HFFc6 (cell line): Measurements from ENCODE around the gene PHKA2. TPM values are rescaled to one million over a fixed set of nuclear protein-coding genes. Genes with fewer than 3 reads are reported as not detected.
"Not testable (repeated sequence)": the region's sequence is repeated elsewhere in the genome, so short reads cannot be mapped to it uniquely, and the experiment has no call there.

ENCODE experiments used
- DNase-seq: peaks from one replicate; pipeline ENCODE4 v3.0.0-alpha.2; 2018
- H3K27ac Mint-ChIP-seq: 2 replicates; pipeline ENCODE4 v1.8.0; 2020; ENCODE audit warnings: mild to moderate bottlenecking, mixed read lengths
- H3K27me3 Mint-ChIP-seq: 2 replicates; pipeline ENCODE4 v1.8.0; 2021; ENCODE audit warnings: mild to moderate bottlenecking, moderate library complexity, mixed read lengths; ENCODE audit not compliant: insufficient read depth
- H3K36me3 Mint-ChIP-seq: 2 replicates; pipeline ENCODE4 v1.8.0; 2021; ENCODE audit warnings: low read depth, mixed read lengths
- H3K4me1 Mint-ChIP-seq: 2 replicates; pipeline ENCODE4 v1.8.0; 2020; ENCODE audit warnings: low read depth, mixed read lengths
- H3K4me3 Mint-ChIP-seq: 2 replicates; pipeline ENCODE4 v1.8.0; 2020; ENCODE audit warnings: mild to moderate bottlenecking, moderate library complexity, mixed read lengths
- H3K9me3 Mint-ChIP-seq: 2 replicates; pipeline ENCODE4 v1.8.0; 2020; ENCODE audit warnings: mild to moderate bottlenecking, mixed read lengths
- CTCF ChIP-seq: fragments of 200-600 bp; sonication (generic); IDR thresholded peaks from 2 replicates; pipeline ENCODE4 v1.5.0; 2021; ENCODE audit warnings: antibody characterized with exemption, mild to moderate bottlenecking
- total RNA-seq, 6 experiments: library from RNA; stranded (reverse); fragmentation: NEBNext Ultra II Directional; extraction: Animal tissue kit (Norgen Biotek cat#: 25700); gene quantifications; 2 replicates in 1 of 6; 3 replicates in 5 of 6; pipeline ENCODE4 v1.2.3, GENCODE V29; 2021

Gene PHKA2
- total RNA-seq, 6 experiments from 2014 or later: 12.2 to 18.2 (median 16.9) TPM

- H3K4me3 Mint-ChIP-seq: no peak overlapping the region
- no peaks in the 10 kb centered on the region for H3K9me3 Mint-ChIP-seq
- no peak overlapping the region for H3K27ac Mint-ChIP-seq
- DNase-seq: no peak
- no peaks in the 10 kb centered on the region for H3K4me1 Mint-ChIP-seq
- H3K36me3 Mint-ChIP-seq: no peaks in the 10 kb centered on the region
- no peak for TF ChIP-seq CTCF
- peaks cover 5% of the 10 kb centered on the region for H3K27me3 Mint-ChIP-seq
These were observed 127.8 kb downstream of the PHKA2 start for GRCh38 chrX:18855919-18856644.

GRCh38 chrX:18847901-18848300 lies 136.0 kb downstream of the PHKA2 start:
- H3K27me3 Mint-ChIP-seq, H3K9me3 Mint-ChIP-seq, H3K4me1 Mint-ChIP-seq, H3K4me3 Mint-ChIP-seq, H3K27ac Mint-ChIP-seq, H3K36me3 Mint-ChIP-seq, DNase-seq: not testable (repeated sequence)

Other genes starting within 250 kb of the PHKA2 start
- gene ADGRG2, start 138.4 kb upstream of the PHKA2 start, total RNA-seq: not detected